Ammon's horn (tissue), 1 donor: ENCODE results near the gene ZNF804A.

ENCODE experiments used
- DNase-seq: peaks from one replicate; pipeline ENCODE4 v3.0.0-alpha.2; 2016; ENCODE audit warnings: low spot score

Gene ZNF804A

GRCh38 chr2:184598316-184599053, at the start of gene ZNF804A:
Gene ZNF804A (plus strand): TSS chr2:184598529. CDS start chr2:184598960, 431 bp downstream.
- DNase-seq: peak; percentile 81

- no peak for DNase-seq
Measured at GRCh38 chr2:184549153-184549552, 49.2 kb upstream of the ZNF804A start.

GRCh38 chr2:184551626-184552025, 46.7 kb upstream of the ZNF804A start:
- DNase-seq: no peak

- no peak for DNase-seq
Measured at GRCh38 chr2:184554736-184555135, 43.6 kb upstream of the ZNF804A start.

- DNase-seq: no peak
Measured at GRCh38 chr2:184555352-184555751, 43.0 kb upstream of the ZNF804A start.

GRCh38 chr2:184556639-184557038, 41.7 kb upstream of the ZNF804A start:
- DNase-seq: no peak

GRCh38 chr2:184558713-184559464, 39.4 kb upstream of the ZNF804A start:
- DNase-seq: no peak

- DNase-seq: no peak
Measured at GRCh38 chr2:184560603-184561002, 37.7 kb upstream of the ZNF804A start.

- DNase-seq: peak; percentile 22
Measured at GRCh38 chr2:184562532-184562931, 35.8 kb upstream of the ZNF804A start.

- DNase-seq: no peak
Measured at GRCh38 chr2:184564092-184564491, 34.2 kb upstream of the ZNF804A start.

- DNase-seq: no peak
Measured at GRCh38 chr2:184566716-184567115, 31.6 kb upstream of the ZNF804A start.

GRCh38 chr2:184577056-184577455, 21.3 kb upstream of the ZNF804A start:
- no peak for DNase-seq

- DNase-seq: peak; percentile 14
Measured at GRCh38 chr2:184577743-184578142, 20.6 kb upstream of the ZNF804A start.

GRCh38 chr2:184579226-184579625, 19.1 kb upstream of the ZNF804A start:
- DNase-seq: no peak

- no peak for DNase-seq
Measured at GRCh38 chr2:184581391-184581790, 16.9 kb upstream of the ZNF804A start.

GRCh38 chr2:184589261-184589660, 9.1 kb upstream of the ZNF804A start:
- DNase-seq: no peak

- DNase-seq: peak; percentile 15
Measured at GRCh38 chr2:184596819-184597411, 1.4 kb upstream of the ZNF804A start.

GRCh38 chr2:184597571-184597991, 748 bp upstream of the ZNF804A start:
- DNase-seq: peak; percentile 74

GRCh38 chr2:184598002-184598315, 370 bp upstream of the ZNF804A start:
- DNase-seq: no peak

- DNase-seq: peak; percentile 42
Measured at GRCh38 chr2:184599054-184599871, 934 bp downstream of the ZNF804A start.

- DNase-seq: no peak
Measured at GRCh38 chr2:184599872-184600222, 1.5 kb downstream of the ZNF804A start.

GRCh38 chr2:184602734-184603133, 4.4 kb downstream of the ZNF804A start:
- DNase-seq: no peak
